NOMO-1 treated with dmso at 0.1 percent for 144 hours (cell line): Measurements from ENCODE around the gene MRPL58.

ENCODE experiments used
- DNase-seq: peaks from one replicate; lab custom pipeline; 2025; ENCODE audit not compliant: unreplicated experiment; lab: John Stamatoyannopoulos, UW

The MRPL58 gene

GRCh38 chr17:75046407-75047289 is 34.2 kb downstream of the MRPL58 start, which contains the start of the genes ATP5PD and KCTD2:
Gene ATP5PD (minus strand): TSS chr17:75046969. CDS start chr17:75042650, 4,319 bp downstream.
Gene KCTD2 (plus strand): TSS chr17:75047225. CDS start chr17:75047251, 26 bp downstream.
- DNase-seq = peak; percentile 95

- no peak for DNase-seq
Measured at GRCh38 chr17:75047398-75048098, 35.1 kb downstream of the MRPL58 start.

DNA sequence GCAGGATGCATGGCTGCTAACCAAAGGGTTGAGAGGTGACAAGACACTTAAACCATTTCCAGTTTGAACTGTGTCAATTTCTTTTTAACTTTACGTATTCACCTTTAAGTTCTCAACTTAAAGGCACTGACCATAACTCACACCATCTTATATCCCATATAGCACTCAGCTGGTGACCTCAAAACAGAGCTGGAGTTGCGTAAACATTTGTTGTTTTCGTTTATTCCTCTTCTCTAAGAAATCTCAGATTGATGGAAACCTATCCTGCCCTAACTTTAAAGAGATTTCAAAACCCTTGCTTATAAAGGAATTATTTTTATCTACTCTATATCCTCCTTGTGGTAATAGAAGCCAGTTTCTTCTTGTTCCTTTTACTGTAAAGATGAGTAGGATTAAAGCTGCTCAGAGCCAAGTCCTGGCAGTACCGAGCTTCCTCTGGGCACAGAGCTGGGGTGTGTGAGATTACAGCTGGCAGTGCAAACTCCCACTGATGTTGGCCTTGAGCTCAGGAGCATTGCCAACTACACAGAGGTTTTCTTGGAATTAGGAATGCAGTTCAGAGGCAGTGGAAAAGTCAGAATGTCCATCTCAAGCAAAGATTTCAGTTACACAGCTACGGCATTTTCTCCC is 35.9 kb downstream of the MRPL58 start:
- DNase-seq = no peak

DNA sequence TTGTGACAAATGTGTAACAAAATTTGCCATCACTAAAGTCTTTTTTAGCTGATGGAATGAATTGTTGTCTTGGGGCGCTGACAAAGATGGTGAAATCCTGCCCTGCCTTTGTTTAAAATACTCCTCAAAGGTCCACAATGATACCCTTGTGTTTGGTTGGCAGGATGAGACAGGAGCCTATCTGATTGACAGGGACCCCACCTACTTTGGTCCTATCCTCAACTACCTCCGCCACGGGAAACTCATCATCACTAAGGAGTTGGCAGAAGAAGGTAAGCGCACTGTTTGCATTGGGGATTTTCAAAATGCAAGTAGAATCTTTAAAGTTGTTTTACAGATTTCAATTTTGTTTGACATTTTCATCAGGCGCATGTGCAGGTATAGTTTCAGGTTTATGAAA is 36.6 kb downstream of the MRPL58 start:
- no peak for DNase-seq

DNA sequence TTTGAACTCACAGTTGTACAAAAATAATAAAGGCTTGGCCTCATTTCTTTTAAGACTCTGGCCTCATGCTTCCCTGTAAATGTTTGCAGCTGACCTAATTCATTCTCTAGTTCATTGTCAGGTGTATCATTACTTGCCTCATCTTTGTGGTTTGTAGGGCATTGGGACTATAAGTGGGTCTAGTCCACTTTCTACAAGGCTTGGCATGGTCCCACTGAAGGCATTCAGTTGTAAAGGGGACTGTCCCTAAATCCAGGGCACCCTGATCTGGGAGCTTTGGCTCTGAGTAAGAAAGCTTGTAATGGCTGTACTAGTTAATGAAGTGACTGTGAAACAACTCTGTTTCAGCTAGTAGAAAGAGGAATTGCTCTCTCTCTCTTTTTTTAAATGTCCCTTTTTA is 37.2 kb downstream of the MRPL58 start:
- no peak for DNase-seq

DNA sequence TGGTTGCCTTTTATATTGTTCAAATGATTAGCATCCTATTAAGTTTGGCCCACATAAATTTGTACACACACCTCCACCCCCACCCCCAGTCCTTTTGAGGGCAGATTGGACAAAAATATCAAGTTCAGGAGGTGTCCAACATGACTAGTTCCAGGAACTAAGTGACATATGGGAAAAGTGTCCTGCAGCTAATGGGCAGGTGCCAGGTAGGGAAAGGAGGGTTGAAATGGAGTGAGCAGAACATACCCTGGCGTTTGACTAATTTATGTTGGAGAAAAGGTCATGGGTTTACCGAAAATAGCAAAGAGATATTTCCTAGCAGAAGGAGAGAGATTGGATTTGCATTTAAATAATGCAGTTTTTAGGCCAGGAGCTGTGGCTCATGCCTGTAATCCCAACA is 39.5 kb downstream of the MRPL58 start:
- no peak for DNase-seq

GRCh38 chr17:75059369-75060345 is 47.2 kb downstream of the MRPL58 start:
- DNase-seq = peak; percentile 16

- no peak for DNase-seq
Measured at GRCh38 chr17:75060434-75061054, 48.1 kb downstream of the MRPL58 start.

GRCh38 chr17:75061055-75061438 is 48.6 kb downstream of the MRPL58 start:
- DNase-seq = no peak

DNA sequence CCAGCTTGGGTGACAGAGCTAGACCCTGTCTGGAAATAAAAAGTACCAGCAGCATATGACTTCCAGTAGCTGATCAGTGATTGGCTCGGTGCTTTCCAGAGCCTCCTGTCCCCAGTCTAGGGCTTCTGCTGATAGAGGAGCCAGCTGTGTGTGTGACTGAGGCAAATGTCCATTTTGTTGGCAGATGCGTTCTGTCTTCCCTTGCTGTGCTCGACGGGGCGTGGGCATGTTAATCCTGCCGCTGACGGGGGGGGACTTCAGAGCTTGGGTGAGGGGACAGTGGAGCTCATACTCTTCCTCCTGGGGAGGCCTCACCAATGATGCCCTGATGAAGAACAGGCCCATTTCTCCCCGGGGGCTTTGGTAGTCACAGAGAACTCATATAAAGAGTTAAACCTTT is 49.1 kb downstream of the MRPL58 start:
- no peak for DNase-seq

GRCh38 chr17:75063201-75063600 is 50.7 kb downstream of the MRPL58 start:
- no peak for DNase-seq

- DNase-seq = no peak
Measured at GRCh38 chr17:75063626-75064025, 51.2 kb downstream of the MRPL58 start.

- no peak for DNase-seq
Measured at GRCh38 chr17:75064040-75064439, 51.6 kb downstream of the MRPL58 start.

GRCh38 chr17:75064460-75064859 is 52.0 kb downstream of the MRPL58 start:
- no peak for DNase-seq

DNA sequence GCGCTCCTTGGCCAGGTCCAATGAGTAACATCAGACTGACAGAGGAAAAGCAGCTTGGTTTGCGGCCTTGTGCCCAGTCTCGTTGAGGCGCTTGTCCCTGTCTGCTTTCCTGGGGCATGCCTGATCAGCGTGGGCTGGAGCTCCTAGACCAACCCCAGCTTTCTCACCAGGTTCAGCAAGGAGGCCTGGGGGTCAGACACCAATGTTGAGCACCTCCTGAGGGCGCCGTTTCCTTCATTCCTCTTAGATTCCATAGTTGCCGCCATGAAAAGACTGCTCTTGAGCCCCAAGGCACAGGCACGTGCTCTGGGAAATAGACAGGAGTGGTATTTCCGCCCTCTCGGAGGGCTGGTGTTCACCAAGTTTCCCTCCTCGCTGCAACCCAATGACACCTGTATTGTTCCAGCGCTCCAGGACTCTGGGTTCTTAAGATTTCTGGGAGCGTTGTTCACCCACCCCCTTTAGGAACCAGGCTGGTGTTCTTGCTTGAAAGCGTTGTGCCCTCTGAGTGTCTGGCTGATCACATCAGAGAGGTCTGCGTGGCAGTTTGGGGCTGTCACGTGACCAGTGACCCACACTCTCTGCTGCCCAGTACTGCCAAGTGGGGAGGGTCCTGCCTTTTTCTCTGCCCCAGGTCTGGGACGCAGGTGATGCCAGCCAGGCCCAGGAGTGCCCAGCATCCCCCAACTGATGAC is 52.5 kb downstream of the MRPL58 start:
- no peak for DNase-seq

GRCh38 chr17:75065562-75066151 is 53.2 kb downstream of the MRPL58 start:
- DNase-seq = no peak

DNA sequence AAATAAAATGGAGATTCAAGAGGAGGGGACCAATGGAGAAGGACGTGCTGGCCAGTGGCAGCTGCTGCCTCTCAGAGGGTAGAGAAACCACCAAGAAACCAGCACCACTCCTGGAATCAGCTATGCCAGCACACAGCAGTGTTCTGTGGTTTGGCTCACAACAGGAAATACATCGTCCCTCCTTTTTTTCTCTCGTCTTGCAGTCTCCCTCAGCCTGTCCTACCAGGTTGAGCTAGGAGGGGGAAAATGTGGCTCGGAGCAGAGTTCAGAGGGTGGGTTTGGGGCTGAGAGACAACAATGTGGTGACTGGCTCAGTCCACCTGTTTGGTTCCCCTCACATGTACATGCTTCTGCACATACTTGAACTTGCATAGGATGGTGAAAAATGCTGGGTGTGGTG is 55.4 kb downstream of the MRPL58 start:
- no peak for DNase-seq

GRCh38 chr17:75068750-75069149 is 56.3 kb downstream of the MRPL58 start:
- DNase-seq = no peak

GRCh38 chr17:75069783-75070182 is 57.3 kb downstream of the MRPL58 start:
- DNase-seq = no peak
